ENCODE results near the gene SPAG8. TPM values are rescaled to one million over a fixed set of nuclear protein-coding genes. Genes with fewer than 3 reads are reported as not detected.

Gene SPAG8
- total and polyA plus RNA-seq, 10 of the 15 experiments (the other 5 are each of a cell fraction or from before 2014, with no cell fraction given): 0.40 to 1.1 (median 0.72) TPM

DNA sequence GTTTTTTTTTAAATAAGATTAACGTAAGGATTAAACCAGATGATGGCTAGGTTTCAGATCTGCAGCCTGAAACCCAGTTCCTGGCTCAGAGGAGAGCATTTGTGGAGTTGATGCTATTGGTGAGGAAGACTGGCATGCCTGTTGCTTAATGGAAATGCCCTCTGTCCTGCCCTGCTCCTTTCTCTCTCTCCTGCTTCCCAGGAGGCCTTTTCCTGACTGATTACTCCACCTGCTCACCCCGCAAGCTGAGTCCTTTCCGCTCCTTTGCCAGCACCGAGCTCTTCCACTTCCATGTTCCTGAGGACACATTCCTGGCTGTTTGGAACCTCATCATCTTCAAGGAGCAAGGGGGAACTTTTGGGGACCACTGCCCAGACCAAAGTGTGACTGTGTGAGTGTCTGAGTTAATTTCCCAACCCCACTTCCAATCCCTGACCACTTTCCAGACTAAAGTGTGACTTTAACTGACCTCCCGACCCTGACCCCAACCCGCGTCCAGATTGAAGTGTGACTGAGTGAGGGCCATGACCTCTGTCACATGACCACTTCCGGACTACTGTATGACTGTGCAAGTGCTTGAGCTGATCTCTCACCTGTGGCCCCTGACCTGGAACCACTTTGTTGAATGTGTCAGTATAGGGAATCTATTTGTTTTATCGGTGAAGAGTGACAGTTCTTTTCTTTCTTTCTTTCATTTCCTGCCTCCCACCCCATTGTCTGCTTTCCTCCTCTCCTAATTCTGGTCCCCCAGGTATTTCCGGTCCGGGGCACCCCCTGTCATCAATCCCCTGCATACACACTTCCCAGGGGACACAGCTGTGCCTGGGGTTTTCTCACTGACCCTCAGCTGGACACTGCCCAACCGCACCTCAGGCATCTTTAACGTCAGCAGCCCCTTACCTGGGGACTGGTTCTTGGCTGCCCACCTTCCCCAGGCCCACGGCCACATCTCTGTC, 22.5 kb upstream of the SPAG8 start (continued):
- TF ChIP-seq, protein P1, sequence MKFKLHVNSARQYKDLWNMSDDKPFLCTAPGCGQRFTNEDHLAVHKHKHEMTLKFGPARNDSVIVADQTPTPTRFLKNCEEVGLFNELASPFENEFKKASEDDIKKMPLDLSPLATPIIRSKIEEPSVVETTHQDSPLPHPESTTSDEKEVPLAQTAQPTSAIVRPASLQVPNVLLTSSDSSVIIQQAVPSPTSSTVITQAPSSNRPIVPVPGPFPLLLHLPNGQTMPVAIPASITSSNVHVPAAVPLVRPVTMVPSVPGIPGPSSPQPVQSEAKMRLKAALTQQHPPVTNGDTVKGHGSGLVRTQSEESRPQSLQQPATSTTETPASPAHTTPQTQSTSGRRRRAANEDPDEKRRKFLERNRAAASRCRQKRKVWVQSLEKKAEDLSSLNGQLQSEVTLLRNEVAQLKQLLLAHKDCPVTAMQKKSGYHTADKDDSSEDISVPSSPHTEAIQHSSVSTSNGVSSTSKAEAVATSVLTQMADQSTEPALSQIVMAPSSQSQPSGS (IDR thresholded peaks at IDR 0.05; ENCODE audit: low read length): no peak
- TF ChIP-seq POLR2AphosphoS2 (IDR thresholded peaks at IDR 0.05; ENCODE audit: low read depth, low read length) (no peak), ATF7 (IDR thresholded peaks at IDR 0.05; ENCODE audit: low read depth) (no peak), NFIC (IDR thresholded peaks at IDR 0.05; ENCODE audit: low read depth, low read length) (no peak), BCL11A (IDR thresholded peaks at IDR 0.05; ENCODE audit: low read depth, low read length) (no peak), RUNX3 (IDR thresholded peaks at IDR 0.05; ENCODE audit: low read length) (no peak; the same call in 1 of the 2 replicates)
- TF ChIP-seq, protein P2, sequence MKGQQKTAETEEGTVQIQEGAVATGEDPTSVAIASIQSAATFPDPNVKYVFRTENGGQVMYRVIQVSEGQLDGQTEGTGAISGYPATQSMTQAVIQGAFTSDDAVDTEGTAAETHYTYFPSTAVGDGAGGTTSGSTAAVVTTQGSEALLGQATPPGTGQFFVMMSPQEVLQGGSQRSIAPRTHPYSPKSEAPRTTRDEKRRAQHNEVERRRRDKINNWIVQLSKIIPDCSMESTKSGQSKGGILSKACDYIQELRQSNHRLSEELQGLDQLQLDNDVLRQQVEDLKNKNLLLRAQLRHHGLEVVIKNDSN (IDR thresholded peaks at IDR 0.05; ENCODE audit: borderline replicate concordance, extremely low read length, insufficient read depth, low read depth, low read length): no peak

DNA sequence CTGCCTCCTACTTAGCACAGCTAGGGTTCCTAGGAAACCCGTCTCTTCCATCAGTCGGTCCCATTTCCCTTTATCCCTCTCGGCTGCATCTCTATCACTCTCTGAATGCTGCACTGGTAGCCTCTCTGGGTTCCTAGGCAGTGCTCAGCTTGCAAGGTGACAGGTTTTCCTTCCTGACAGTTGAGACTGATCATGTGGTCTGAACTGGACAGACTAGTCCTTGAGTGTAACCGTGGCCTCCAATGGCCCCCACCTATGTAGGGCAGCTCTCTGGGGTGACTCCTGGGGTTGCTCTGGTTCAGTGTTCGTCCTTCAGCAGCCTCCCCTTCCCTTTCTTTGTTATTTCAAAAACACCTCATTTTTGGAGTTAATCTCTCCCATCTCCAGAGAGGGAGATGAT, 20.8 kb upstream of the SPAG8 start:
- Histone ChIP-seq H3K79me2 (ENCODE audit: control insufficient read depth, insufficient read depth, low read length) (no peaks in the 10 kb centered on the region; the same call in 1 of the 2 replicates), H3K9me3 (replicated peaks; ENCODE audit: control insufficient read depth, insufficient read depth, low read length) (no peaks in the 10 kb centered on the region), H3K4me1 (ENCODE audit: control insufficient read depth, insufficient read depth, low read length) (peaks cover 28% of the 10 kb centered on the region), H3K4me2 (ENCODE audit: control insufficient read depth, insufficient read depth) (no peak overlapping the region), H3K36me3 (ENCODE audit: control insufficient read depth in 2 of 2, insufficient read depth in 2 of 2, low read length in 1 of 2) (no peaks in the 10 kb centered on the region), H3K9ac (ENCODE audit: control insufficient read depth, insufficient read depth, low read length) (no peak overlapping the region), H3K4me3 (no peak overlapping the region), H3K27ac (ENCODE audit: control insufficient read depth, insufficient read depth) (no peak overlapping the region; the same call in 1 of the 2 replicates), H4K20me1 (ENCODE audit: control insufficient read depth, insufficient read depth) (no peaks in the 10 kb centered on the region), H3K27me3 (replicated peaks in 1 of 2; ENCODE audit: control insufficient read depth in 2 of 2, insufficient read depth in 2 of 2, low read length in 1 of 2) (no peaks in the 10 kb centered on the region), H2AFZ (ENCODE audit: control insufficient read depth, low read depth, low read length) (no peak overlapping the region)
- intact Hi-C loops (cut with micrococcal nuclease; ENCODE audit: unreplicated experiment) (no loop called here), in situ Hi-C loops (cut with MboI) (no loop called here)
- POLR2A ChIA-PET: interaction anchor here (1.1 to 6.2 kb wide), 2 partner anchors 12 to 70 kb away, joined by 4 to 80 read pairs; no protein-coding TSS in a partner anchor
- CTCF ChIA-PET: interaction anchor here (0.7 to 7.8 kb wide), 10 partner anchors 11 to 186 kb away, joined by 3 to 59 read pairs (median 8); partner anchors contain the start of genes ARHGEF39, HINT2 and SPAG8
- 86% methylated on average over 5 of the region's 5 CpGs for WGBS (ENCODE audit: insufficient coverage, insufficient replicate concordance, low lambda C conversion rate, missing lambda C conversion rate)
- SMC1A ChIA-PET (ENCODE audit: uncharacterized antibody, unreplicated experiment): interaction anchor here (0.8 to 8.9 kb wide), 9 partner anchors 12 to 49 kb away, joined by 3 to 118 read pairs (median 4); partner anchors contain the start of gene SPAG8
- RAD21 ChIA-PET (ENCODE audit: unreplicated experiment): interaction anchor here (0.9 to 5.4 kb wide), 8 partner anchors 11 to 104 kb away, joined by 3 to 41 read pairs (median 4); partner anchors contain the start of genes HINT2 and SPAG8
- no TSS peak for BruUV-seq (replicated peaks)
- TF ChIP-seq, protein P3, sequence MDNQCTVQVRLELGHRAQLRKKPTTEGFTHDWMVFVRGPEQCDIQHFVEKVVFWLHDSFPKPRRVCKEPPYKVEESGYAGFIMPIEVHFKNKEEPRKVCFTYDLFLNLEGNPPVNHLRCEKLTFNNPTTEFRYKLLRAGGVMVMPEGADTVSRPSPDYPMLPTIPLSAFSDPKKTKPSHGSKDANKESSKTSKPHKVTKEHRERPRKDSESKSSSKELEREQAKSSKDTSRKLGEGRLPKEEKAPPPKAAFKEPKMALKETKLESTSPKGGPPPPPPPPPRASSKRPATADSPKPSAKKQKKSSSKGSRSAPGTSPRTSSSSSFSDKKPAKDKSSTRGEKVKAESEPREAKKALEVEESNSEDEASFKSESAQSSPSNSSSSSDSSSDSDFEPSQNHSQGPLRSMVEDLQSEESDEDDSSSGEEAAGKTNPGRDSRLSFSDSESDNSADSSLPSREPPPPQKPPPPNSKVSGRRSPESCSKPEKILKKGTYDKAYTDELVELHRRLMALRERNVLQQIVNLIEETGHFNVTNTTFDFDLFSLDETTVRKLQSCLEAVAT (IDR thresholded peaks at IDR 0.05): no peak
- no peak for TF ChIP-seq BRCA1 (IDR thresholded peaks at IDR 0.05; ENCODE audit: low read depth, low read length)
- FAIRE-seq: no peak
- ATAC-seq: no peak
- DNase-seq (ENCODE audit: low read depth, low spot score): no peak

All from GM12878 (cell line).